Ureter (tissue), 1 donor: ENCODE data around the gene GMEB1. TPM values are rescaled to one million over a fixed set of nuclear protein-coding genes. Genes with fewer than 3 reads are reported as not detected.
A peak's percentile ranks its signal among the peaks of the same experiment; 100 is the strongest.
"Not testable (repeated sequence)": the region's sequence is repeated elsewhere in the genome, so short reads cannot be mapped to it uniquely, and the experiment has no call there.

ENCODE experiments used
- DNase-seq: peaks from one replicate; pipeline ENCODE4 v3.0.0-alpha.2; 2020; ENCODE audit warnings: low spot score
- total RNA-seq: library from RNA; stranded (reverse); gene quantifications from one replicate; pipeline ENCODE4 v1.2.4, GENCODE V29; 2023
- donor health status: DM: yes; HTN: yes; CAD: no.

The GMEB1 gene
- total RNA-seq = 14.9 TPM

- peak; percentile 85 for DNase-seq
Measured at GRCh38 chr1:28668191-28668955, at the start of gene GMEB1. Gene GMEB1 (plus strand): TSS chr1:28668784. CDS start chr1:28683613, 14,829 bp downstream.

- DNase-seq = no peak
Measured at GRCh38 chr1:28631713-28632112, 36.9 kb upstream of the GMEB1 start.

GRCh38 chr1:28632560-28632959, 36.0 kb upstream of the GMEB1 start:
- DNase-seq = no peak

GRCh38 chr1:28640766-28641165, 27.8 kb upstream of the GMEB1 start:
- no peak for DNase-seq

GRCh38 chr1:28642056-28642846, 26.3 kb upstream of the GMEB1 start:
- no peak for DNase-seq

- peak; percentile 94 for DNase-seq
Measured at GRCh38 chr1:28642847-28643635, 25.5 kb upstream of the GMEB1 start, which contains the start of gene TAF12. Gene TAF12 (minus strand): TSS chr1:28643067. CDS start chr1:28622081, 20,986 bp downstream.

GRCh38 chr1:28644494-28644893, 24.1 kb upstream of the GMEB1 start:
- DNase-seq = no peak

GRCh38 chr1:28645406-28645805, 23.2 kb upstream of the GMEB1 start:
- DNase-seq = not testable (repeated sequence)

GRCh38 chr1:28646040-28646439, 22.5 kb upstream of the GMEB1 start:
- DNase-seq = no peak

- peak; percentile 93 for DNase-seq
Measured at GRCh38 chr1:28648008-28648473, 20.5 kb upstream of the GMEB1 start.

GRCh38 chr1:28648474-28649198, 19.9 kb upstream of the GMEB1 start, which contains the start of gene RNU11:
Gene RNU11 (plus strand): TSS chr1:28648600.
- DNase-seq = peak; percentile 90

- DNase-seq = not testable (repeated sequence)
Measured at GRCh38 chr1:28653063-28653462, 15.5 kb upstream of the GMEB1 start.

- not testable (repeated sequence) for DNase-seq
Measured at GRCh38 chr1:28653870-28654269, 14.7 kb upstream of the GMEB1 start.

- DNase-seq = not testable (repeated sequence)
Measured at GRCh38 chr1:28655448-28656311, 12.9 kb upstream of the GMEB1 start.

GRCh38 chr1:28656335-28656734, 12.2 kb upstream of the GMEB1 start:
- no peak for DNase-seq

- DNase-seq = no peak
Measured at GRCh38 chr1:28663871-28664470, 4.6 kb upstream of the GMEB1 start.

- no peak for DNase-seq
Measured at GRCh38 chr1:28666806-28667205, 1.8 kb upstream of the GMEB1 start.

GRCh38 chr1:28668956-28669723, 556 bp downstream of the GMEB1 start:
- DNase-seq = peak; percentile 63

- no peak for DNase-seq
Measured at GRCh38 chr1:28671254-28671780, 2.7 kb downstream of the GMEB1 start.
